HL-60/S4 (cell line): ENCODE measurements around the gene PRDM5.

ENCODE experiments used
- in situ Hi-C: fragments of 300-500 bp; cut with MboI; formaldehyde crosslinking; loops from 2 replicates; pipeline ENCODE4 v1.14.3; 2022; ENCODE audit warnings: low sequenced_read_pairs

The PRDM5 gene

GRCh38 chr4:120857312-120857711, 65.2 kb downstream of the PRDM5 start:
- in situ Hi-C loops = no loop called here

- in situ Hi-C loops = no loop called here
These were observed 66.2 kb downstream of the PRDM5 start for GRCh38 chr4:120856294-120856693.

GRCh38 chr4:120855307-120856001, 67.1 kb downstream of the PRDM5 start:
- in situ Hi-C loops = no loop called here

- in situ Hi-C loops = no loop called here
These were observed 69.2 kb downstream of the PRDM5 start for GRCh38 chr4:120853161-120853935.

GRCh38 chr4:120850018-120850599, 72.4 kb downstream of the PRDM5 start:
- in situ Hi-C loops = no loop called here

- in situ Hi-C loops = no loop called here
These were observed 75.4 kb downstream of the PRDM5 start for GRCh38 chr4:120847019-120847582.

- in situ Hi-C loops = no loop called here
These were observed 78.0 kb downstream of the PRDM5 start for GRCh38 chr4:120844528-120844921.

- in situ Hi-C loops = no loop called here
These were observed 78.5 kb downstream of the PRDM5 start for GRCh38 chr4:120843849-120844527.

- in situ Hi-C loops = no loop called here
These were observed 80.5 kb downstream of the PRDM5 start for GRCh38 chr4:120842031-120842430.

GRCh38 chr4:120841580-120841979, 80.9 kb downstream of the PRDM5 start:
- in situ Hi-C loops = no loop called here

- in situ Hi-C loops = no loop called here
These were observed 82.4 kb downstream of the PRDM5 start for GRCh38 chr4:120839974-120840751.

GRCh38 chr4:120839334-120839973, 83.1 kb downstream of the PRDM5 start:
- in situ Hi-C loops = no loop called here

GRCh38 chr4:120838784-120839183, 83.7 kb downstream of the PRDM5 start:
- in situ Hi-C loops = no loop called here

GRCh38 chr4:120837656-120838055, 84.9 kb downstream of the PRDM5 start:
- in situ Hi-C loops = no loop called here

- in situ Hi-C loops = no loop called here
These were observed 87.2 kb downstream of the PRDM5 start for GRCh38 chr4:120835342-120835741.

- in situ Hi-C loops = no loop called here
These were observed 92.3 kb downstream of the PRDM5 start for GRCh38 chr4:120830204-120830603.

- in situ Hi-C loops = no loop called here
These were observed 93.3 kb downstream of the PRDM5 start for GRCh38 chr4:120829113-120829831.

- in situ Hi-C loops = no loop called here
These were observed 95.7 kb downstream of the PRDM5 start for GRCh38 chr4:120826853-120827252.

- in situ Hi-C loops = no loop called here
These were observed 96.1 kb downstream of the PRDM5 start for GRCh38 chr4:120826449-120826848.
